Effector memory CD4-positive, alpha-beta T cell (primary cell): ENCODE measurements around the gene LYSMD2.

ENCODE experiments used
- DNase-seq, 3 donors: peaks; one replicate each; pipeline ENCODE4 v3.0.0-alpha.2; 2020
- H3K27ac ChIP-seq: 2 replicates; pipeline ENCODE4 v1.7.0; 2013; ENCODE audit warnings: mild to moderate bottlenecking, low read length, moderate library complexity; ENCODE audit not compliant: insufficient read depth, poor library complexity, severe bottlenecking
- H3K27me3 ChIP-seq: replicated peaks from 2 replicates; pipeline ENCODE4 v1.7.0; 2013; ENCODE audit warnings: mild to moderate bottlenecking, low read length; ENCODE audit not compliant: insufficient read depth, control insufficient read depth, poor library complexity, severe bottlenecking
- H3K36me3 ChIP-seq: 2 replicates; pipeline ENCODE4 v1.7.0; 2013; ENCODE audit warnings: mild to moderate bottlenecking, low read length, moderate library complexity; ENCODE audit not compliant: control insufficient read depth, insufficient read depth
- H3K4me1 ChIP-seq: 2 replicates; pipeline ENCODE4 v1.7.0; 2013; ENCODE audit warnings: low read length, mild to moderate bottlenecking; ENCODE audit not compliant: control insufficient read depth, insufficient read depth, poor library complexity, severe bottlenecking
- H3K4me3 ChIP-seq: 2 replicates; pipeline ENCODE4 v1.7.0; 2013; ENCODE audit warnings: low read length, low read depth, mild to moderate bottlenecking; ENCODE audit not compliant: insufficient read depth, poor library complexity, severe bottlenecking
- H3K9me3 ChIP-seq: 2 replicates; pipeline ENCODE4 v1.7.0; 2013; ENCODE audit warnings: mild to moderate bottlenecking, low read length, moderate library complexity; ENCODE audit not compliant: control insufficient read depth

The LYSMD2 gene

DNA sequence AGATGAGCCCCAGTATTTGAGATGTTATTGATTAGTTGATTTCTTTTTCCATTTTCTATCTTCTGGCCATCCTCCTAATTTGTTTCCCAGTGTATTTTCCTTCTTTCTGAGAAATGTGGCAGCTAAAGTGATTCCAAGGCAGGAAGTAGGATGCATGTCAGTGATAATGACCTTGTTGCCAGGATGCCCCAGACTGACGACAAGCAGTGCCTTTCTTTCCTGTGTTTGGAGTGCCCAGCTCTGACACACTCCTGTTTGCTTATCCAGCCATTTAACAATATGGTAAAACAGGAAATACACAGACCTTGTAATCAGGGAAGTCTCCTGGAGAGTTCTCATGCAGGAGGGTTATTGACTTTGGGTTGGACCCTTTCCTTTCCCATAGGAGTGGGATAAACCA, 34.3 kb upstream of the LYSMD2 start:
- no peak for DNase-seq
- Histone ChIP-seq H3K27ac (no peak overlapping the region), H3K9me3 (no peaks in the 10 kb centered on the region), H3K27me3 (no peaks in the 10 kb centered on the region), H3K36me3 (peaks cover 9% of the 10 kb centered on the region), H3K4me3 (no peak overlapping the region), H3K4me1 (no peaks in the 10 kb centered on the region)

DNA sequence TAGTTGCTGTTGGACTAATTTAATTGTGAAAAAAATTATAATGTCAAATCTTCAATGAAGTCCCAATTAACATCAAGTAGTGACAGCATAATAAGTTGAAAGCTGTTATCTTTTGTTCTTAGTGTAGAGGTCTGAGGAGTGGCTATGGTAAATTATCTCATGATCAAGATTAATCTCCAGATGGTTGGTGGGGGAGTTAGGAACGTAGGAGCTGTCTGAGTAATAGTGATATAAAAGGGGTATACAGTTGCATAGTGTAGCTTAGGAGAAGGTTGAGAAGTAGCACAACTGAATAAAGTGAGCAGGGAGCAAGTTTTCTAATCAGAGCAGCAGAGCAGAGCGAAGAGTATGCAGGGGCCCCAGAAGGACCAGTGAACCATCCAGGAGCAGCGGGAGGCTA, 33.4 kb upstream of the LYSMD2 start:
- no peaks in the 10 kb centered on the region for H3K27me3 ChIP-seq
- no peaks in the 10 kb centered on the region for H3K9me3 ChIP-seq
- H3K36me3 ChIP-seq = peaks cover 9% of the 10 kb centered on the region
- no peak overlapping the region for H3K4me3 ChIP-seq
- DNase-seq = no peak
- no peaks in the 10 kb centered on the region for H3K4me1 ChIP-seq
- H3K27ac ChIP-seq = no peak overlapping the region

DNA sequence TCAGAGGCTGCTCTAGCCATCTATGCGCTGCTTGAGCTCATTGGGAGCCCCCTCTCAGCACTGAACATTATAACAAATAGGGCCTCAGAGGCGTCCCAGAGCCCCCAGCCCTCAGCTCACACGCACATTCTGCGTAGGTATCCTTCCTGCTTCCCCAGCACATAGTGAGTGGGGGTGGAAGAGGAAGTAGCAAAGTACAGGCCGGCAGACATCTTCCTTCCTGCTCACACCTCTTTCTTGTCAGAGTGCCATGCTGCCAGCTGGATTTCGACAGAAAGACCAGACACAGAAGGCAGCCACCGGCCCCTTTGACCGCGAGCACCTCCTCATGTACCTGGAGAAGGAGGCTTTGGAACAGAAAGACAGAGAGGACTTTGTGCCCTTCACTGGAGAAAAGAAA, 30.6 kb upstream of the LYSMD2 start:
- Histone ChIP-seq H3K4me1 (no peaks in the 10 kb centered on the region), H3K9me3 (no peaks in the 10 kb centered on the region)

DNA sequence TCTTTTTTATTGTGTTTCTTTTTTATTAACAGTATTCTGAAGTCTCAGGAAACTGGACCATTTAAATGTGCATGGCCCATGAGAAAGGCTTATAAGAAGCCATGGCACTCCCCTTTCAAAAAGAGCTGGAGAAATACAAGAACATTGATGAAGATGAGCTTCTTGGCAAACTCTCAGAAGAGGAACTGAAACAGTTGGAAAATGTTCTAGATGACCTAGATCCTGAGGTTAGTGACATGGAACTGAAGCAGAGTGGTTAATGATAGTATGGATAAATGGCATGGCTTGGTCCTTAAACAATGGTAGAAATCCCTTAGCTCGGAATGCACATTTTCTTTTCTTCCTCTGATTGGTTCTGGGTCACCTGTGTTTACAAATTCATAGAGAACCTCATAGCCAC, 28.9 kb upstream of the LYSMD2 start:
- H3K27ac ChIP-seq = no peak overlapping the region
- no peak overlapping the region for H3K4me3 ChIP-seq
- H3K36me3 ChIP-seq = peaks cover 4% of the 10 kb centered on the region
- H3K9me3 ChIP-seq = no peaks in the 10 kb centered on the region
- no peak for DNase-seq
- H3K27me3 ChIP-seq = no peaks in the 10 kb centered on the region
- no peaks in the 10 kb centered on the region for H3K4me1 ChIP-seq

More for the DNA sequence above, 30.6 kb upstream of the LYSMD2 start:
- H3K27ac ChIP-seq = no peak overlapping the region
- peaks cover 4% of the 10 kb centered on the region for H3K36me3 ChIP-seq
- DNase-seq = no peak
- no peaks in the 10 kb centered on the region for H3K27me3 ChIP-seq
- H3K4me3 ChIP-seq = no peak overlapping the region

DNA sequence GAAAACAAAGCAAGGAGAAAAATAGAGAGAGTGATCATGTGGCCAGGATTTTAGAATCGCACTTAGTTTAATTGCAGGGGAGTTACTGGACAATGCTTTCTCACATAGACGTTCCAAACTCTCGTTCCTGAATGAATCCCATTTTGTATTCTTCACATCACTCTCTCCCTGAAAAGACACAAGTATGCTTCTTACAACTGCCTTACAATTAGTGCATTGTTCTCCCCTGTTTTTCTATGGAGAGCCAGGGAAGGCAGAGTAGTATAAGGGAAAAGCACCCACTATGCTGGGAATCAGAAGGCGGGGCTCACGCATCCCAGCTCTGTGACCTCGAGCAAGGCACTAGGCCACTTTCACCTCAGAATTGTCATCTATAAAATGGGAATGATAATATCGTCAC, 28.3 kb upstream of the LYSMD2 start:
- H3K9me3 ChIP-seq = no peaks in the 10 kb centered on the region
- peaks cover 4% of the 10 kb centered on the region for H3K36me3 ChIP-seq
- H3K4me3 ChIP-seq = no peak overlapping the region

DNA sequence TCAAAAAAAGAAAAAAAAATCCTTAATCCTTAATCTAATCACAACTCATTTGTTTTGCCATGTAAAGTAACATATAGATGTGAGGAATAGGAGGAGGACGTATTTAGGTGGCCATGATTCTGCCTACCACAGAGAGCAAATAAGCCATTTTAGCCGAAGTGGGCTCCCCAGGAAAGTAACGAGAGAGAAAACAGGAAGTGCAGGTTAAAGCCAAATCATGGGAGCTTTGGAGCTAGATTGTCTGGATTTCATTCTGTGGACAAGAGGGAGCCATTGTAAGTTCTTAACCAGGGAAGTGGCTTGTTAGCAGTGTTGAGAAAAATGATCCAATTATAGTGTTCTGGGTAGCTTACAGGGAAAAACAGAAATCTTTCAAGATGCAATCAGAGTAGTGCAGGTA, 23.4 kb upstream of the LYSMD2 start:
- Histone ChIP-seq H3K4me1 (no peaks in the 10 kb centered on the region), H3K4me3 (no peak overlapping the region), H3K27ac (no peak overlapping the region), H3K27me3 (no peaks in the 10 kb centered on the region), H3K9me3 (no peaks in the 10 kb centered on the region), H3K36me3 (no peaks in the 10 kb centered on the region)
- DNase-seq = no peak

More for the DNA sequence above, 28.3 kb upstream of the LYSMD2 start:
- Histone ChIP-seq H3K27me3 (no peaks in the 10 kb centered on the region), H3K27ac (no peak overlapping the region), H3K4me1 (no peaks in the 10 kb centered on the region)
- no peak for DNase-seq

DNA sequence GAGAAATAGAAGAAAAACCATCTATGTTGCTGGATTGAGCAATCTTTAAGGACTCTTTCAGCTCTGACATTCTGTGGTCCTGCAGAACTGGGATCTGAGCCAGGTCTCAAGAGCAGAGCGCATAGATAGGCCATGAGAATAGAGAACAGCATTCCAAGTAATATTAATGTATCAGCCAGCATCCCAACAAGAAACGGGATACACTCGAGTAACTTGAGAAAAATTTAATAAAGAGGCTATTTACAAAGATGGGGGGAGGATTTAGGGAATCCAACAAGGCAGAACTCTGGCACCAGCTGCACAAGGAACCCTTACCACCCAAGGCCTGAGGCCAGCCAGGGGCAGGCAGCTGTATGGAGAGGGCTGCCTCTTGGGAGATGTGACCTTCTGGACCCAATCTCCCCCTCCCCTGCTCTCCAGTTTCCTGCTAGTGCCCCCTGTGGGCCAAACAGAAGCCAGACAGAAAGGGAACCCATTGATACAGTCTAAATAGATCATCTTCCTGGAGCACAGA, 22.2 kb upstream of the LYSMD2 start:
- Histone ChIP-seq H3K27me3 (no peaks in the 10 kb centered on the region), H3K9me3 (no peaks in the 10 kb centered on the region), H3K27ac (no peak overlapping the region), H3K4me3 (no peak overlapping the region), H3K4me1 (no peaks in the 10 kb centered on the region), H3K36me3 (no peaks in the 10 kb centered on the region)
- no peak for DNase-seq

DNA sequence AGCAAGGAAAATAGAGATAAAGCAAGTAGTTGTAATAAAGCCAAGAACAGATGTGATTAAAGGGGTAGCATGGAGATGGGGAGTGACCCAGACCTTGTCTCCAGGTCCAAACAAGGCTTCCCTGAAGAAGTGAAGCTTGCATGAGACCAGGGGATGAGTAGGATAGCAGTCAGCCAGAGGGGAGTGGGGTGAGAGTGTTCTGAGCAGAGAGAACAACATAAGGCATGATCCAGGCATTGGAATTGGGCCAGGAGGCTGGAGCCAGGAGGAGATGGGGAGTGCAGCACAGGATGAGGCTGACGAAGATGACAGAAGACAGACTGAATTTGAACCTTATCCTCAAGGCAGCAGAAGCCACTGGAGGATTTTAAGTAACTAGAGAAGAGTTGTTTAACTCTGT, 21.2 kb upstream of the LYSMD2 start:
- DNase-seq = no peak
- Histone ChIP-seq H3K27ac (no peak overlapping the region), H3K4me3 (no peak overlapping the region), H3K9me3 (no peaks in the 10 kb centered on the region), H3K36me3 (no peaks in the 10 kb centered on the region), H3K27me3 (no peaks in the 10 kb centered on the region), H3K4me1 (no peaks in the 10 kb centered on the region)

DNA sequence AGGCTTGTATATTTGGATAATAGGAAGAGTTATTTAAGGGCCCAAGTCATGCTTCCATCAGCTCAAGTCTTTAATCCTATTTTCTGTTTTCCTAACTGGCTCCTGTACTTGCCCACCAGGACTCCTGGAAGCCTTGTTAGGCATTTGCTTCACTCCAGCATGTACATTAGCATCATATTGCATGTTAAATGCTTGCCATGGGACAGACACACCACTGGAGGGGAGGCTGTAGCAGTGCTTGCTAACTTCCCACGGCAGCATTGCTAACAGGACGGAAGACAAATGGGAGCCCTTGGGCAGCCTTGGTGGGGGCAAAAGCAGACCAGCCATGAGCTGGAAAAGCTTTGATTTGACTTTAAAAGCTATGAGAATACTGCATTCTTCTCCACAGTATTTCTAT, 20.0 kb upstream of the LYSMD2 start:
- Histone ChIP-seq H3K27ac (no peak overlapping the region), H3K9me3 (no peaks in the 10 kb centered on the region), H3K36me3 (no peaks in the 10 kb centered on the region), H3K4me1 (no peaks in the 10 kb centered on the region), H3K4me3 (no peak overlapping the region), H3K27me3 (no peaks in the 10 kb centered on the region)
- no peak for DNase-seq

DNA sequence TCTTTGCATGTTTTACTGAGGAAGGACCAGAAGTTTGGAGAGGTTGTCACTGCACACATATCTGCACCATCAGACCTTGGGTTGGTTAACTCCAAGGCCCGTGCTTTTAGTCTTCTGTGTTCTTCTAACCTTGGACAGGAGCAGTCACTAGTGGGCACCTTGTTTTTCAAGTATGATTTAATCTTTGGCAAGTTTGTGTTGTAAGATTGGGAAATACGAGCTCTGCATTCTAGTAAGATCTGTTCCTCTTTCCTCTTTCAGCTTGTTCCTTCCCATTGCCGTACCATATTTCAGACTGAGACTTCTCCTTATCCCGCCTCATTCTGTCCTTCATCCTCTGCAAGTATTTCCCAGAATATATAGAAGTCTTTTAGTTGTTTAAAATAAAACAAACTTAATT, 19.0 kb upstream of the LYSMD2 start:
- Histone ChIP-seq H3K36me3 (no peaks in the 10 kb centered on the region), H3K4me1 (no peaks in the 10 kb centered on the region), H3K4me3 (no peak overlapping the region), H3K9me3 (no peaks in the 10 kb centered on the region), H3K27ac (no peak overlapping the region), H3K27me3 (no peaks in the 10 kb centered on the region)
- no peak for DNase-seq

DNA sequence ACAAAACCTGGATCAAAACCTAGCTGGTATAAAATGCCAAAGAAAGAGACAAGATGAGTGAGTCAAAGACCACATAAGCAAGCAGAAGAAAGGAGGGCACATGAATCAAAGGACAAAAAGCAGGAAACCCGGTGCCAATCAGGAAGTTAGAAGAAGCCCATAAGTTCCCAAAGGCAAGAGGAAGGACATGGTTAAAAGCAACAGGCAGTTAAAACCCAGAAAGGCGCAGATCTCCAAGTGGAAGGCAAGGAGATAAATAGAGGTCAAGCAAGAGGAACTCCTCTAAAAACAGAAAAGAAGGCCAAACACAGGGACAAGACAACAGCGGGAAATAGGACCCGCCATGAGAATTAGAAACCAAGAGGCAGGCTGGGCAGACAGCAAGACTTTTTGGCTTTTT, 18.3 kb upstream of the LYSMD2 start:
- no peak overlapping the region for H3K4me3 ChIP-seq
- no peaks in the 10 kb centered on the region for H3K36me3 ChIP-seq
- no peaks in the 10 kb centered on the region for H3K4me1 ChIP-seq
- no peaks in the 10 kb centered on the region for H3K27me3 ChIP-seq
- H3K9me3 ChIP-seq = no peaks in the 10 kb centered on the region
- H3K27ac ChIP-seq = no peak overlapping the region
- DNase-seq = no peak
